Smooth muscle cell (in vitro differentiated cells): ENCODE data around the gene PLK4. TPM values are rescaled to one million over a fixed set of nuclear protein-coding genes. Genes with fewer than 3 reads are reported as not detected.
"Not testable (repeated sequence)": the region's sequence is repeated elsewhere in the genome, so short reads cannot be mapped to it uniquely, and the experiment has no call there.

ENCODE experiments used
- DNase-seq: peaks from one replicate; lab custom pipeline; 2025; ENCODE audit not compliant: unreplicated experiment; lab: John Stamatoyannopoulos, UW
- H2AFZ ChIP-seq: fragments of 200-600 bp; sonication (generic); 2 replicates; pipeline ENCODE4 v1.6.0; 2016; ENCODE audit warnings: antibody characterized with exemption, low read depth, mild to moderate bottlenecking
- H3F3A ChIP-seq: fragments of 200-600 bp; sonication (generic); 2 replicates; pipeline ENCODE4 v1.6.0; 2017; ENCODE audit warnings: antibody characterized with exemption, low read depth
- H3K27ac ChIP-seq: fragments of 200-600 bp; sonication (generic); 2 replicates; pipeline ENCODE4 v1.5.1; 2016; ENCODE audit warnings: low read depth, mild to moderate bottlenecking
- H3K27me3 ChIP-seq: fragments of 200-600 bp; sonication (generic); 2 replicates; pipeline ENCODE4 v1.6.1; 2016; ENCODE audit warnings: low read depth, mild to moderate bottlenecking
- H3K36me3 ChIP-seq: fragments of 200-600 bp; sonication (generic); 2 replicates; pipeline ENCODE4 v1.5.1; 2016; ENCODE audit warnings: low read depth
- H3K4me1 ChIP-seq: fragments of 200-600 bp; sonication (generic); 2 replicates; pipeline ENCODE4 v1.5.1; 2016; ENCODE audit warnings: low read depth
- H3K4me2 ChIP-seq: fragments of 200-600 bp; sonication (generic); 2 replicates; pipeline ENCODE4 v1.6.0; 2016; ENCODE audit warnings: mild to moderate bottlenecking
- H3K4me3 ChIP-seq: fragments of 200-600 bp; sonication (generic); 2 replicates; pipeline ENCODE4 v1.5.1; 2016; ENCODE audit warnings: mild to moderate bottlenecking
- H3K79me2 ChIP-seq: fragments of 200-600 bp; sonication (generic); 2 replicates; pipeline ENCODE4 v1.6.0; 2016; ENCODE audit warnings: low read depth, mild to moderate bottlenecking
- H3K9ac ChIP-seq: fragments of 200-600 bp; sonication (generic); 2 replicates; pipeline ENCODE4 v1.6.0; 2016; ENCODE audit warnings: low read depth
- H3K9me3 ChIP-seq: fragments of 200-600 bp; sonication (generic); replicated peaks from 2 replicates; pipeline ENCODE4 v1.5.1; 2016; ENCODE audit warnings: low read depth
- H4K20me1 ChIP-seq: fragments of 200-600 bp; sonication (generic); 2 replicates; pipeline ENCODE4 v1.6.0; 2016; ENCODE audit warnings: low read depth
- WGBS: methylation state at CpG from one replicate; pipeline ENCODE4 v1.1.7; 2016; ENCODE audit warnings: low lambda C conversion rate; 5-methylcytosine and 5-hydroxymethylcytosine counted together
- polyA plus RNA-seq: library from polyadenylated mRNA; unstranded; fragments of >200 nt; fragmentation: Nextera tagmentation; extraction: Ambion mirVana; gene quantifications from 2 replicates; pipeline ENCODE4 v1.2.1, GENCODE V29; 2016
- total RNA-seq: library from RNA; depleted of rRNA; stranded (reverse); fragments of >200 nt; gene quantifications from 2 replicates; pipeline ENCODE4 v1.2.3, GENCODE V29; 2014
- TF ChIP-seq, protein P1 (sequence below): fragments of 200-600 bp; sonication (generic); IDR thresholded peaks from 2 replicates; pipeline ENCODE4 v1.5.1; 2017; ENCODE audit warnings: borderline replicate concordance, mild to moderate bottlenecking, antibody characterized with exemption; ENCODE audit not compliant: insufficient read depth, poor library complexity, severe bottlenecking

Gene PLK4
- total and polyA plus RNA-seq, 2 experiments from 2014 or later, result 6.9 to 10.1 TPM

DNA sequence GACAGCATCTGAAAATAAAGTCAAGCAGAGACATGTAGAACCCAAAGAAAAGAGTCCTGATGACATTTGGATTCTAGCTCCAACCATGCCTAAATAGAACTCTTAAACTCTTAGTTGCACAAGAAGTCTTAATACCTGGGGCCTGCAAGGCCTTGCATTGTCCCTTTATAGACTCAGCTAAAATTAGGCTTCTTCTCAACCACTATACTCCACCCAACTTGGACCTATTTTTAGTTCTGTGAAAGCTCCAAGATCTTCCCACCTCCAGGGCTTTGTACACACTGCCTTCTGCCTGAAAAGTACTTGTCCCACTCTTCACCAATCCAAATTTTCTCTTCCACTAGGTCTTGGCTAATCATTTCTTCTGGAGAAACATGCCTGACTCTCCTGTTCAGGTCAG lies 36.5 kb downstream of the PLK4 start:
- Histone ChIP-seq H3K79me2 (no peaks in the 10 kb centered on the region), H3K27ac (no peak overlapping the region), H3K9ac (no peak overlapping the region), H4K20me1 (no peaks in the 10 kb centered on the region), H3K4me2 (no peak overlapping the region), H3F3A (no peaks in the 10 kb centered on the region), H3K9me3 (no peaks in the 10 kb centered on the region), H3K4me3 (no peak overlapping the region), H2AFZ (no peak overlapping the region), H3K27me3 (no peaks in the 10 kb centered on the region), H3K36me3 (peaks cover 8% of the 10 kb centered on the region), H3K4me1 (no peaks in the 10 kb centered on the region)
- TF ChIP-seq, protein P1, sequence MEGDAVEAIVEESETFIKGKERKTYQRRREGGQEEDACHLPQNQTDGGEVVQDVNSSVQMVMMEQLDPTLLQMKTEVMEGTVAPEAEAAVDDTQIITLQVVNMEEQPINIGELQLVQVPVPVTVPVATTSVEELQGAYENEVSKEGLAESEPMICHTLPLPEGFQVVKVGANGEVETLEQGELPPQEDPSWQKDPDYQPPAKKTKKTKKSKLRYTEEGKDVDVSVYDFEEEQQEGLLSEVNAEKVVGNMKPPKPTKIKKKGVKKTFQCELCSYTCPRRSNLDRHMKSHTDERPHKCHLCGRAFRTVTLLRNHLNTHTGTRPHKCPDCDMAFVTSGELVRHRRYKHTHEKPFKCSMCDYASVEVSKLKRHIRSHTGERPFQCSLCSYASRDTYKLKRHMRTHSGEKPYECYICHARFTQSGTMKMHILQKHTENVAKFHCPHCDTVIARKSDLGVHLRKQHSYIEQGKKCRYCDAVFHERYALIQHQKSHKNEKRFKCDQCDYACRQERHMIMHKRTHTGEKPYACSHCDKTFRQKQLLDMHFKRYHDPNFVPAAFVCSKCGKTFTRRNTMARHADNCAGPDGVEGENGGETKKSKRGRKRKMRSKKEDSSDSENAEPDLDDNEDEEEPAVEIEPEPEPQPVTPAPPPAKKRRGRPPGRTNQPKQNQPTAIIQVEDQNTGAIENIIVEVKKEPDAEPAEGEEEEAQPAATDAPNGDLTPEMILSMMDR, result no peak
- DNase-seq, result no peak

DNA sequence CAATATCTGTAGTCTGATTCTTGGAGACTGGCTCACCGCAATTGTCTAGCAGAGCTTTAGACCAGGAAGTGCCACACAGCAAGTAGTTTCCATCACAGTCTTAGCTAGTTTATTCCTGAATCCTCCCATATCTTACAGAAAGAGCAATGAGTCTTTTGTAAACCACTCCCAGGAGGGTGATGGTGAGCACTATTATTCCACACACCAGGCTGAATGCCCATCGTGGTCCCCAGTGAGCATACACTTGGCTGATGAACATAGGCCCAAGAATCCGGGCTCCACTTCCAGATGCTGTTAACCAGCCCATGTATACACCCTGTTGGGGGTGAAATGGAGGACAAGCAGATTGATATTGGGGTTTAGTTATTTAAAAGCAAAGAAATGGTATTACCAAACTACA lies 39.8 kb downstream of the PLK4 start:
- Histone ChIP-seq H3K9me3 (no peaks in the 10 kb centered on the region), H3K4me2 (no peak overlapping the region), H3K4me1 (no peaks in the 10 kb centered on the region), H3K4me3 (no peak overlapping the region), H3K27ac (no peak overlapping the region), H2AFZ (no peak overlapping the region), H3K36me3 (peaks cover 8% of the 10 kb centered on the region), H3K79me2 (no peaks in the 10 kb centered on the region), H3K9ac (no peak overlapping the region), H3K27me3 (no peaks in the 10 kb centered on the region), H3F3A (no peaks in the 10 kb centered on the region), H4K20me1 (no peaks in the 10 kb centered on the region)
- DNase-seq, result no peak
- WGBS, result 98% methylated on average over 3 of the region's 3 CpGs
- TF ChIP-seq, protein P1, result no peak

DNA sequence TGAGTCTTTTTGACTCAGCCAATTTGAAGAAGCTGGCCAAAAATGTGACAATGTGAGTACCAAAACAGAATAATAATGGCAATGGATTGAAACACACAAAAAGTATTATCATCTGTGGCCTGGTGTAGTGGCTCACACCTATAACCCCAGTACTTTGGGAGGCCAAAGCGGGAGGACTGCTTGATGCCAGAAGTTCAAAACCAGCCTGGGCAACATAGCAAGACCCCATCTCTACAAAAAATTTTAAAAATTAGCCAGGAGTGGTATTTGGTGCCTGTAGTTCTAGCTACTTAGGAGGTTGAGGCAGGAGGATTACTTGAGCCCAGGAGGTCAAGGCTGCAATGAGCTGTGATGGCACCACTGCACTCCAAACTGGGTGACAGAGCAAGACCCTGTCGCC lies 41.5 kb downstream of the PLK4 start:
- Histone ChIP-seq H2AFZ (no peak overlapping the region), H3K36me3 (peaks cover 8% of the 10 kb centered on the region), H3K4me1 (no peaks in the 10 kb centered on the region), H3K79me2 (no peaks in the 10 kb centered on the region), H3K9ac (no peak overlapping the region), H3K27me3 (no peaks in the 10 kb centered on the region), H4K20me1 (no peaks in the 10 kb centered on the region), H3K4me3 (no peak overlapping the region), H3K9me3 (no peaks in the 10 kb centered on the region), H3K4me2 (no peak overlapping the region), H3F3A (no peaks in the 10 kb centered on the region), H3K27ac (no peak overlapping the region)
- TF ChIP-seq, protein P1, result no peak
- WGBS, result 100% methylated on average over 2 of the region's 2 CpGs
- no peak for DNase-seq

DNA sequence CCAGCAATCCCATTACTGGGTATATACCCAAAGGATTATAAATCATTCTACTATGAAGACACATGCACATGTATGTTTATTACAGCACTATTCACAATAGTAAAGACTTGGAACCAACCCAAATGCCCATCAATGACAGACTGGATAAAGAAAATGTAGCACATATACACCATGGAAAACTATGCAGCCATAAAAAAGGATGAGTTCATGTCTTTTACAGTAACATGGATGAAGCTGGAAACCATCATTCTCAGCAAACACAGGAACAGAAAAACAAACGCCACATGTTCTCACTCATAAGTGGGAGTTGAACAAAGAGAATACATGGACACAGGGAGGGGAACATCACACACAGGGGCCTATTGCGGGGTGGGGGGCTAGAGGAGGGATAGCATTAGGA lies 45.0 kb downstream of the PLK4 start:
- not testable (repeated sequence) for H3K27me3 ChIP-seq, H3K9me3 ChIP-seq, H3K4me3 ChIP-seq, H3K9ac ChIP-seq, H3K79me2 ChIP-seq, H3K4me1 ChIP-seq, H3K36me3 ChIP-seq, H4K20me1 ChIP-seq, H3F3A ChIP-seq, DNase-seq, H2AFZ ChIP-seq, H3K27ac ChIP-seq, H3K4me2 ChIP-seq
- 98% methylated on average over 2 of the region's 2 CpGs for WGBS
